ENCODE results near the gene PRICKLE4. TPM values are rescaled to one million over a fixed set of nuclear protein-coding genes. Genes with fewer than 3 reads are reported as not detected.

The PRICKLE4 gene
- total RNA-seq, result 1 to 10 TPM; 2.1 to 5.8 (median 4.1) TPM

- intact Hi-C loops (cut with DNase I), result loop anchor here (5.0 to 10.0 kb wide), 2 partner anchors 262 to 784 kb away; partner anchors contain the start of gene UBR2
- 0% methylated on average over 34 of the region's 36 CpGs for WGBS
- DNase-seq (ENCODE audit: extremely low spot score), result no peak
- Histone ChIP-seq H3K36me3 (peaks cover 0 to 35% (median 15%) of the 10 kb centered on the region in 4 donors), H3K9me3 (no peaks in the 10 kb centered on the region), H3K4me3 (peak within 1 kb of the TSS; percentile 71 to 88 (median 78)), H3K27me3 (no peaks in the 10 kb centered on the region), H3K4me1 (peaks cover 41 to 74% (median 57%) of the 10 kb centered on the region in 4 donors), H3K27ac (replicated peaks in 1 of 4) (peak within 1 kb of the TSS; percentile 83 to 90 (median 88))
- TF ChIP-seq EP300 (IDR thresholded peaks at IDR 0.05) (no peak), POLR2AphosphoS5 (IDR thresholded peaks at IDR 0.05) (peak; percentile 10 to 22)
Observed at GRCh38 chr6:41780551-41781365, at the start of gene PRICKLE4. Gene PRICKLE4, plus strand, starts transcription at chr6:41780782. Its CDS starts 2,692 bp downstream, at chr6:41783474.

- WGBS, result 87% methylated on average over 5 of the region's 7 CpGs
- Histone ChIP-seq H3K9me3 (no peaks in the 10 kb centered on the region), H3K27ac (replicated peaks in 1 of 4) (no peak overlapping the region), H3K27me3 (no peaks in the 10 kb centered on the region), H3K36me3 (peaks cover 0 to 8% (median 0%) of the 10 kb centered on the region in 4 donors), H3K4me1 (peaks cover 75 to 82% (median 78%) of the 10 kb centered on the region in 4 donors), H3K4me3 (no peak overlapping the region)
- intact Hi-C loops (cut with DNase I), result loop anchor here (2.0 kb wide), 1 partner anchor 25 kb away; no protein-coding TSS in a partner anchor
- DNase-seq (ENCODE audit: extremely low spot score), result no peak
- no peak for TF ChIP-seq POLR2A (IDR thresholded peaks at IDR 0.05; ENCODE audit: low read depth)
- TF ChIP-seq EP300 (IDR thresholded peaks at IDR 0.05), result no peak
- TF ChIP-seq POLR2AphosphoS5 (IDR thresholded peaks at IDR 0.05), result no peak
- no peak for TF ChIP-seq CTCF (IDR thresholded peaks at IDR 0.05)
Observed at GRCh38 chr6:41731561-41732086, 49.0 kb upstream of the PRICKLE4 start.

GRCh38 chr6:41732149-41732548, 48.4 kb upstream of the PRICKLE4 start:
- H3K4me1 ChIP-seq, result peaks cover 70 to 77% (median 74%) of the 10 kb centered on the region in 4 donors
- peaks cover 0 to 8% (median 0%) of the 10 kb centered on the region in 4 donors for H3K36me3 ChIP-seq
- intact Hi-C loops (cut with DNase I), result loop anchor here (2.0 kb wide), 1 partner anchor 25 kb away; no protein-coding TSS in a partner anchor
- no peak overlapping the region for H3K27ac ChIP-seq (replicated peaks in 1 of 4)
- no peak for DNase-seq (ENCODE audit: extremely low spot score)
- no peaks in the 10 kb centered on the region for H3K9me3 ChIP-seq
- no peak overlapping the region for H3K4me3 ChIP-seq
- TF ChIP-seq POLR2A (IDR thresholded peaks at IDR 0.05; ENCODE audit: low read depth) (no peak), CTCF (IDR thresholded peaks at IDR 0.05) (no peak), EP300 (IDR thresholded peaks at IDR 0.05) (no peak), POLR2AphosphoS5 (IDR thresholded peaks at IDR 0.05) (no peak)
- no peaks in the 10 kb centered on the region for H3K27me3 ChIP-seq

GRCh38 chr6:41732591-41733359, 47.8 kb upstream of the PRICKLE4 start:
- Histone ChIP-seq H3K9me3 (no peaks in the 10 kb centered on the region), H3K4me3 (peak overlapping the region; percentile 90 to 98 (median 97)), H3K36me3 (peaks cover 0 to 8% (median 0%) of the 10 kb centered on the region in 4 donors), H3K4me1 (peaks cover 64 to 71% (median 69%) of the 10 kb centered on the region in 4 donors), H3K27ac (replicated peaks in 1 of 4) (peak overlapping the region; percentile 97 to 99 (median 98)), H3K27me3 (no peaks in the 10 kb centered on the region)
- TF ChIP-seq POLR2A (IDR thresholded peaks at IDR 0.05; ENCODE audit: low read depth) (no peak), EP300 (IDR thresholded peaks at IDR 0.05) (no peak), CTCF (IDR thresholded peaks at IDR 0.05) (no peak), POLR2AphosphoS5 (IDR thresholded peaks at IDR 0.05) (no peak)
- DNase-seq (ENCODE audit: extremely low spot score), result no peak
- WGBS, result 67% methylated on average over 6 of the region's 8 CpGs
- intact Hi-C loops (cut with DNase I), result loop anchor here (2.0 kb wide), 1 partner anchor 26 kb away; no protein-coding TSS in a partner anchor
